ENCODE data around the gene HSPA1B.

The HSPA1B gene

GRCh38 chr6:31870385-31870921 lies 42.9 kb downstream of the HSPA1B start:
- WGBS (ENCODE audit: extremely low coverage, insufficient coverage, insufficient read length) = no CpG with 5 or more reads among the region's 16 CpGs
- DNase-seq = no peak

GRCh38 chr6:31871046-31871659 lies 43.6 kb downstream of the HSPA1B start:
- Histone ChIP-seq H2AK5ac (ENCODE audit: low read length) (no peak overlapping the region), H3K4me3 (ENCODE audit: low read depth, low read length) (no peak overlapping the region), H4K8ac (ENCODE audit: low read depth, low read length) (no peak overlapping the region), H3K9me3 (ENCODE audit: insufficient read depth, low read depth, low read length) (no peaks in the 10 kb centered on the region), H3K27ac (ENCODE audit: low read depth, low read length) (no peak overlapping the region), H4K12ac (ENCODE audit: low read depth, low read length) (no peak overlapping the region), H3K4me2 (ENCODE audit: low read length) (no peak overlapping the region), H3K79me1 (ENCODE audit: low read length) (no peaks in the 10 kb centered on the region), H2BK120ac (ENCODE audit: insufficient read depth, low read length, poor library complexity) (no peak overlapping the region), H3K23ac (ENCODE audit: low read length) (no peak overlapping the region), H2BK12ac (ENCODE audit: low read length) (no peak overlapping the region), H3K18ac (ENCODE audit: low read length) (no peak overlapping the region), H3K14ac (ENCODE audit: low read length) (no peak overlapping the region), H3K79me2 (ENCODE audit: control insufficient read depth, insufficient read depth, low read length, poor library complexity) (no peaks in the 10 kb centered on the region), H3K36me3 (ENCODE audit: control insufficient read depth in 1 of 2, insufficient read depth in 2 of 2, low read length in 2 of 2) (no peaks in the 10 kb centered on the region), H3K9ac (ENCODE audit: low read length) (no peak overlapping the region), H2AFZ (ENCODE audit: insufficient read depth, low read length, poor library complexity) (no peak overlapping the region), H3K4ac (ENCODE audit: low read depth, low read length) (no peak overlapping the region), H3K27me3 (ENCODE audit: insufficient read depth, low read length) (no peaks in the 10 kb centered on the region), H2BK5ac (ENCODE audit: low read depth, low read length, poor library complexity) (no peak overlapping the region), H3K4me1 (ENCODE audit: control insufficient read depth in 1 of 2, insufficient read depth in 2 of 2, low read length in 2 of 2) (peaks cover 8 to 19% of the 10 kb centered on the region in 2 experiments), H4K91ac (ENCODE audit: low read depth, low read length) (peak overlapping the region; percentile 40)
- peak in 1 of 2 donors; percentile 26 for DNase-seq
- no CpG with 5 or more reads among the region's 9 CpGs for WGBS (ENCODE audit: extremely low coverage, insufficient coverage, insufficient read length)

More at GRCh38 chr6:31870385-31870921, 42.9 kb downstream of the HSPA1B start:
- no peak overlapping the region for H4K91ac ChIP-seq (ENCODE audit: low read depth, low read length)
- no peak overlapping the region for H3K23ac ChIP-seq (ENCODE audit: low read length)
- no peak overlapping the region for H4K8ac ChIP-seq (ENCODE audit: low read depth, low read length)
- H3K18ac ChIP-seq (ENCODE audit: low read length) = no peak overlapping the region
- H2BK5ac ChIP-seq (ENCODE audit: low read depth, low read length, poor library complexity) = no peak overlapping the region
- H3K4me1 ChIP-seq (ENCODE audit: control insufficient read depth in 1 of 2, insufficient read depth in 2 of 2, low read length in 2 of 2) = peaks cover 8 to 22% of the 10 kb centered on the region in 2 experiments
- H2AK5ac ChIP-seq (ENCODE audit: low read length) = no peak overlapping the region
- H3K27me3 ChIP-seq (ENCODE audit: insufficient read depth, low read length) = no peaks in the 10 kb centered on the region
- H3K9ac ChIP-seq (ENCODE audit: low read length) = no peak overlapping the region
- H3K14ac ChIP-seq (ENCODE audit: low read length) = no peak overlapping the region
- no peak overlapping the region for H3K27ac ChIP-seq (ENCODE audit: low read depth, low read length)
- H2BK120ac ChIP-seq (ENCODE audit: insufficient read depth, low read length, poor library complexity) = no peak overlapping the region
- H3K4me3 ChIP-seq (ENCODE audit: low read depth, low read length) = no peak overlapping the region
- no peak overlapping the region for H2AFZ ChIP-seq (ENCODE audit: insufficient read depth, low read length, poor library complexity)
- no peak overlapping the region for H3K4me2 ChIP-seq (ENCODE audit: low read length)
- no peaks in the 10 kb centered on the region for H3K9me3 ChIP-seq (ENCODE audit: insufficient read depth, low read depth, low read length)
- H3K36me3 ChIP-seq (ENCODE audit: control insufficient read depth in 1 of 2, insufficient read depth in 2 of 2, low read length in 2 of 2) = no peaks in the 10 kb centered on the region
- no peak overlapping the region for H2BK12ac ChIP-seq (ENCODE audit: low read length)
- H3K4ac ChIP-seq (ENCODE audit: low read depth, low read length) = no peak overlapping the region
- H3K79me1 ChIP-seq (ENCODE audit: low read length) = no peaks in the 10 kb centered on the region
- H4K12ac ChIP-seq (ENCODE audit: low read depth, low read length) = no peak overlapping the region
- H3K79me2 ChIP-seq (ENCODE audit: control insufficient read depth, insufficient read depth, low read length, poor library complexity) = no peaks in the 10 kb centered on the region

GRCh38 chr6:31874084-31874670 lies 46.6 kb downstream of the HSPA1B start:
- Histone ChIP-seq H3K4me3 (ENCODE audit: low read depth, low read length) (no peak overlapping the region), H2AK5ac (ENCODE audit: low read length) (no peak overlapping the region), H3K27me3 (ENCODE audit: insufficient read depth, low read length) (no peaks in the 10 kb centered on the region), H3K79me2 (ENCODE audit: control insufficient read depth, insufficient read depth, low read length, poor library complexity) (no peaks in the 10 kb centered on the region), H3K9ac (ENCODE audit: low read length) (no peak overlapping the region), H3K14ac (ENCODE audit: low read length) (no peak overlapping the region), H3K18ac (ENCODE audit: low read length) (no peak overlapping the region), H3K36me3 (ENCODE audit: control insufficient read depth in 1 of 2, insufficient read depth in 2 of 2, low read length in 2 of 2) (no peaks in the 10 kb centered on the region), H4K12ac (ENCODE audit: low read depth, low read length) (no peak overlapping the region), H2BK12ac (ENCODE audit: low read length) (no peak overlapping the region), H4K91ac (ENCODE audit: low read depth, low read length) (no peak overlapping the region), H3K4ac (ENCODE audit: low read depth, low read length) (no peak overlapping the region), H2BK5ac (ENCODE audit: low read depth, low read length, poor library complexity) (no peak overlapping the region), H2BK120ac (ENCODE audit: insufficient read depth, low read length, poor library complexity) (no peak overlapping the region), H3K27ac (ENCODE audit: low read depth, low read length) (no peak overlapping the region), H3K4me2 (ENCODE audit: low read length) (no peak overlapping the region), H2AFZ (ENCODE audit: insufficient read depth, low read length, poor library complexity) (no peak overlapping the region), H4K8ac (ENCODE audit: low read depth, low read length) (no peak overlapping the region), H3K79me1 (ENCODE audit: low read length) (no peaks in the 10 kb centered on the region), H3K4me1 (ENCODE audit: control insufficient read depth in 1 of 2, insufficient read depth in 2 of 2, low read length in 2 of 2) (peaks cover 8 to 19% of the 10 kb centered on the region in 2 experiments), H3K23ac (ENCODE audit: low read length) (no peak overlapping the region), H3K9me3 (ENCODE audit: insufficient read depth, low read depth, low read length) (no peaks in the 10 kb centered on the region)
- DNase-seq = peak; percentile 68 to 84
- WGBS (ENCODE audit: extremely low coverage, insufficient coverage, insufficient read length) = no CpG with 5 or more reads among the region's 4 CpGs

- Histone ChIP-seq H4K8ac (ENCODE audit: low read depth, low read length) (no peak overlapping the region), H2BK5ac (ENCODE audit: low read depth, low read length, poor library complexity) (no peak overlapping the region), H3K9ac (ENCODE audit: low read length) (no peak overlapping the region), H3K4ac (ENCODE audit: low read depth, low read length) (no peak overlapping the region), H3K23ac (ENCODE audit: low read length) (no peak overlapping the region), H4K12ac (ENCODE audit: low read depth, low read length) (no peak overlapping the region), H2AFZ (ENCODE audit: insufficient read depth, low read length, poor library complexity) (no peak overlapping the region), H3K27me3 (ENCODE audit: insufficient read depth, low read length) (no peaks in the 10 kb centered on the region), H3K79me2 (ENCODE audit: control insufficient read depth, insufficient read depth, low read length, poor library complexity) (no peaks in the 10 kb centered on the region), H2AK5ac (ENCODE audit: low read length) (no peak overlapping the region), H3K14ac (ENCODE audit: low read length) (no peak overlapping the region), H2BK120ac (ENCODE audit: insufficient read depth, low read length, poor library complexity) (no peak overlapping the region), H4K91ac (ENCODE audit: low read depth, low read length) (no peak overlapping the region), H3K18ac (ENCODE audit: low read length) (no peak overlapping the region), H3K4me3 (ENCODE audit: low read depth, low read length) (no peak overlapping the region), H3K36me3 (ENCODE audit: control insufficient read depth in 1 of 2, insufficient read depth in 2 of 2, low read length in 2 of 2) (peaks cover 6 to 7% of the 10 kb centered on the region in 2 experiments), H3K4me2 (ENCODE audit: low read length) (no peak overlapping the region), H3K9me3 (ENCODE audit: insufficient read depth, low read depth, low read length) (no peaks in the 10 kb centered on the region), H3K4me1 (ENCODE audit: control insufficient read depth in 1 of 2, insufficient read depth in 2 of 2, low read length in 2 of 2) (peaks cover 8 to 19% of the 10 kb centered on the region in 2 experiments), H2BK12ac (ENCODE audit: low read length) (no peak overlapping the region), H3K27ac (ENCODE audit: low read depth, low read length) (no peak overlapping the region), H3K79me1 (ENCODE audit: low read length) (no peaks in the 10 kb centered on the region)
- peak; percentile 14 to 39 for DNase-seq
- no CpG with 5 or more reads among the region's 5 CpGs for WGBS (ENCODE audit: extremely low coverage, insufficient coverage, insufficient read length)
Observed at GRCh38 chr6:31874836-31875572, 47.5 kb downstream of the HSPA1B start.
